HCT116 (cell line): Measurements from ENCODE around the gene CHERP. TPM values are rescaled to one million over a fixed set of nuclear protein-coding genes. Genes with fewer than 3 reads are reported as not detected.

Experiments
- ATAC-seq: fragments of 200-7000 bp; cut with Tn5 transposase; 2 replicates; pipeline ENCODE4 v1.9.1; 2020; ENCODE audit warnings: mild to moderate bottlenecking, moderate library complexity
- BruUV-seq: library from RNA; stranded (reverse); fragments of 400-500 nt; replicated peaks from 2 replicates; lab custom pipeline; 2021; lab: Mats Ljungman, UMichigan
- CTCF ChIA-PET: fragments of 300-600 bp; sonication (Branson Sonifier 250); formaldehyde crosslinking; loops from one replicate; lab custom pipeline; 2021; ENCODE audit warnings: antibody characterized with exemption; lab: Charles Lee
- POLR2A ChIA-PET: fragments of 300-600, 350-600 bp; sonication (Branson Sonifier 250); formaldehyde crosslinking; loops from one replicate; lab custom pipeline; 2021; ENCODE audit warnings: antibody characterized with exemption; lab: Charles Lee
- RAD21 ChIA-PET, 2 experiments: fragments of 300-600 bp; sonication (Branson Sonifier 250); formaldehyde crosslinking; loops; one replicate each; lab custom pipeline; 2023; ENCODE audit warnings: low total read pairs in 2 of 2; ENCODE audit not compliant: uncharacterized antibody in 2 of 2, unreplicated experiment in 2 of 2, low non-redundant PET in 1 of 2; lab: Charles Lee
- DNase-seq: peaks from one replicate; pipeline ENCODE4 v3.0.0-alpha.2; 2010; ENCODE audit warnings: low read depth, low spot score
- H2AFZ ChIP-seq: fragments of 200-600 bp; shearing (Covaris generic), sonication (generic); 2 replicates; pipeline ENCODE4 v1.6.1; 2017; ENCODE audit warnings: low read depth, mixed run types, mixed read lengths, antibody characterized with exemption, low read length; ENCODE audit not compliant: poor library complexity, severe bottlenecking
- H3K27ac ChIP-seq: 2 replicates; pipeline ENCODE4 v1.5.1; 2012; ENCODE audit warnings: low read depth, low read length
- H3K27me3 ChIP-seq: fragments of 200-600 bp; sonication (generic); 2 replicates; pipeline ENCODE4 v1.6.1; 2016; ENCODE audit warnings: mixed run types, low read length, mixed read lengths; ENCODE audit not compliant: insufficient read depth
- H3K36me3 ChIP-seq, 2 experiments: fragments of 200-500 bp in 1 of 2; fragments of 200-600 bp in 1 of 2; sonication (Bioruptor generic) in 1 of 2; sonication (generic) in 1 of 2; 2 replicates each; pipeline versions ENCODE4 v1.5.1 to v1.6.1; 2014 to 2016; ENCODE audit warnings: low read length in 2 of 2, inconsistent platforms in 1 of 2, mixed read lengths in 1 of 2, mixed run types in 1 of 2; ENCODE audit not compliant: insufficient read depth in 2 of 2, control insufficient read depth in 1 of 2
- H3K4me1 ChIP-seq, 2 experiments: fragments of 200-600 bp in 1 of 2; sonication (generic) in 1 of 2; 2 replicates each; pipeline versions ENCODE4 v1.5.1 to v1.6.1; 2012 to 2017; ENCODE audit warnings: low read length in 2 of 2, inconsistent platforms in 1 of 2, mild to moderate bottlenecking in 1 of 2, mixed read lengths in 1 of 2, mixed run types in 1 of 2, moderate library complexity in 1 of 2; ENCODE audit not compliant: insufficient read depth in 2 of 2, control insufficient read depth in 1 of 2
- H3K4me2 ChIP-seq: fragments of 200-600 bp; sonication (generic); 2 replicates; pipeline ENCODE4 v1.6.1; 2017; ENCODE audit warnings: mixed run types, low read length, mixed read lengths
- H3K4me3 ChIP-seq, 2 experiments: fragments of 200-600 bp in 1 of 2; sonication (generic) in 1 of 2; replicated peaks in 1 of 2; 2 replicates each; pipeline ENCODE4 v1.5.1; 2011 to 2016; ENCODE audit warnings: low read length in 2 of 2, control low read depth in 1 of 2, low read depth in 1 of 2, mild to moderate bottlenecking in 1 of 2, mixed read lengths in 1 of 2, mixed run types in 1 of 2
- H3K79me2 ChIP-seq: fragments of 200-600 bp; sonication (generic); 2 replicates; pipeline ENCODE4 v1.6.1; 2017; ENCODE audit warnings: mild to moderate bottlenecking, mixed run types, low read length, moderate library complexity, mixed read lengths; ENCODE audit not compliant: insufficient read depth
- H3K9ac ChIP-seq: fragments of 200-600 bp; sonication (generic); 2 replicates; pipeline ENCODE4 v1.6.1; 2016; ENCODE audit warnings: low read length, mixed read lengths
- H3K9me2 ChIP-seq: fragments of 200-600 bp; sonication (generic), shearing (Covaris generic); 2 replicates; pipeline ENCODE4 v1.6.1; 2017; ENCODE audit warnings: mixed run types, mild to moderate bottlenecking, moderate library complexity; ENCODE audit not compliant: insufficient read depth
- H3K9me3 ChIP-seq, 2 experiments: fragments of 200-500 bp in 1 of 2; fragments of 200-600 bp in 1 of 2; sonication (Bioruptor generic) in 1 of 2; sonication (generic) in 1 of 2; 2 replicates each; pipeline ENCODE4 v1.6.1; 2014 to 2017; ENCODE audit warnings: low read length in 2 of 2, mixed read lengths in 2 of 2, inconsistent platforms in 1 of 2, low read depth in 1 of 2, mild to moderate bottlenecking in 1 of 2, mixed run types in 1 of 2, moderate library complexity in 1 of 2; ENCODE audit not compliant: control insufficient read depth in 1 of 2, insufficient read depth in 1 of 2
- H4K20me1 ChIP-seq: fragments of 200-600 bp; sonication (generic), shearing (Covaris generic); 2 replicates; pipeline ENCODE4 v1.6.1; 2017; ENCODE audit warnings: mixed run types, mild to moderate bottlenecking, moderate library complexity; ENCODE audit not compliant: insufficient read depth
- CBX3 ChIP-seq: IDR thresholded peaks from 2 replicates; pipeline ENCODE4 v1.6.1; 2012; ENCODE audit warnings: low read depth
- CEBPB ChIP-seq: IDR thresholded peaks from 2 replicates; pipeline ENCODE4 v1.6.1; 2012; ENCODE audit warnings: low read depth
- EGR1 ChIP-seq: IDR thresholded peaks from 2 replicates; pipeline ENCODE4 v1.6.1; 2012; ENCODE audit warnings: low read depth
- ELF1 ChIP-seq: IDR thresholded peaks from 2 replicates; pipeline ENCODE4 v1.6.1; 2012; ENCODE audit warnings: low read depth, borderline replicate concordance
- EZH2 ChIP-seq: fragments of 200-600 bp; sonication (generic); IDR thresholded peaks from 2 replicates; pipeline ENCODE4 v1.6.1; 2017; ENCODE audit warnings: antibody characterized with exemption, mixed run types
- EZH2phosphoT487 ChIP-seq: fragments of 200-600 bp; IDR thresholded peaks from 2 replicates; pipeline ENCODE4 v1.6.1; 2018; ENCODE audit warnings: antibody characterized with exemption, borderline replicate concordance
- FOSL1 ChIP-seq: IDR thresholded peaks from 2 replicates; pipeline ENCODE4 v1.6.1; 2012; ENCODE audit warnings: low read depth
- JUND ChIP-seq: IDR thresholded peaks from 2 replicates; pipeline ENCODE4 v1.6.1; 2012
- POLR2A ChIP-seq: IDR thresholded peaks from 2 replicates; pipeline ENCODE4 v1.7.0; 2011; ENCODE audit warnings: borderline replicate concordance; ENCODE audit not compliant: insufficient read depth, insufficient read length; ENCODE audit errors: extremely low read depth
- POLR2AphosphoS5 ChIP-seq: IDR thresholded peaks from 2 replicates; pipeline ENCODE4 v1.6.1; 2011; ENCODE audit warnings: mild to moderate bottlenecking, low read depth, low read length, moderate library complexity
- RAD21 ChIP-seq: IDR thresholded peaks from 2 replicates; pipeline ENCODE4 v1.6.1; 2012; ENCODE audit warnings: low read depth, mild to moderate bottlenecking
- SP1 ChIP-seq: IDR thresholded peaks from 2 replicates; pipeline ENCODE4 v1.6.1; 2012; ENCODE audit warnings: low read depth
- SRF ChIP-seq: IDR thresholded peaks from 2 replicates; pipeline ENCODE4 v1.6.1; 2012; ENCODE audit warnings: low read depth
- ZFX ChIP-seq: fragments of 450-650 bp; IDR thresholded peaks from 2 replicates; pipeline ENCODE4 v1.6.1; 2017
- ZNF274 ChIP-seq: fragments of 200-500 bp; sonication (Bioruptor generic); IDR thresholded peaks from 2 replicates; pipeline ENCODE4 v1.6.1; 2014; ENCODE audit warnings: mild to moderate bottlenecking, low read depth, low read length, inconsistent platforms
- intact Hi-C: fragments of 100-400 bp; cut with micrococcal nuclease; formaldehyde crosslinking; loops from 2 replicates; pipeline ENCODE4 v1.10.0; 2022
- total RNA-seq: library from RNA; stranded (reverse); gene quantifications from one replicate; pipeline ENCODE4 v1.2.1, GENCODE V29; 2021; ENCODE audit not compliant: unreplicated experiment
- TF ChIP-seq, protein P1 (sequence below): IDR thresholded peaks from 2 replicates; pipeline ENCODE4 v1.6.1; 2012
- TF ChIP-seq, protein P2 (sequence below), 3 experiments: fragments of 200-600 bp in 1 of 3; sonication (generic) in 1 of 3; IDR thresholded peaks in 2 of 3; conservative IDR thresholded peaks in 1 of 3; 2 replicates each; pipeline ENCODE4 v1.5.1; 2012 to 2017; ENCODE audit warnings: low read depth in 2 of 3, low read length in 2 of 3, antibody characterized with exemption in 1 of 3, borderline replicate concordance in 1 of 3, control low read depth in 1 of 3, mild to moderate bottlenecking in 1 of 3, mixed read lengths in 1 of 3, mixed run types in 1 of 3, moderate library complexity in 1 of 3; ENCODE audit not compliant: insufficient read depth in 1 of 3
- TF ChIP-seq, protein P3 (sequence below): IDR thresholded peaks from 2 replicates; pipeline ENCODE4 v1.6.1; 2012
- TF ChIP-seq, protein P4 (sequence below): IDR thresholded peaks from 2 replicates; pipeline ENCODE4 v1.6.1; 2011; ENCODE audit warnings: mild to moderate bottlenecking, low read length, moderate library complexity; ENCODE audit not compliant: insufficient replicate concordance; ENCODE audit errors: extremely low read depth

CHERP gene
- total RNA-seq, 1 experiment from 2014 or later = 65.8 TPM

DNA sequence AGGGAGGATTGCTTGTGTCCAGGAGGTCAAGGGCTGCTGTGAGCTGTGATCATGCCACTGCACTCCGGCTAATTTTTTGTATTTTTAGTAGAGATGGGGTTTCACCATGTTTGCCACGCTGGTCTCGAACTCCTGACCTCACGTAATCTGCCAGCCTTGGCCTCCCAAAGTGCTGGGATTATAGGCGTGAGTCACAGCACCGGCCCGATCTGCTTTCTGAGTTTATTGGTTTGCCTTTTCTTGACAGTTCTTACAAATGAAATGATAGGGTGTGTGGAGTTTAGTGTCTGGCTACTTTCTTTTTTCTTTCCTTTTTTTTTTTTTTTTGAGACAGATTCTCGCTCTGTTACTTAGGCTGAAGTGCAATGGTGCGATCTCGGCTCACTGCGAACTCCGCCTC lies 45.2 kb downstream of the CHERP start:
- Histone ChIP-seq H3K4me3 (peak overlapping the region; percentile 91 to 95), H3K9ac (peak overlapping the region; percentile 64), H3K4me1 (peaks cover 9 to 32% of the 10 kb centered on the region in 2 experiments), H3K9me3 (no peaks in the 10 kb centered on the region), H4K20me1 (no peaks in the 10 kb centered on the region), H3K36me3 (no peaks in the 10 kb centered on the region), H3K4me2 (peak overlapping the region; percentile 88), H3K27me3 (no peaks in the 10 kb centered on the region), H3K79me2 (peaks cover 27% of the 10 kb centered on the region), H3K27ac (peak overlapping the region; percentile 26), H3K9me2 (no peaks in the 10 kb centered on the region), H2AFZ (no peak overlapping the region)
- ChIA-PET POLR2A (no interaction called here), RAD21 (no interaction called here), CTCF (no interaction called here)
- intact Hi-C loops = no loop called here
- TF ChIP-seq FOSL1 (no peak), CEBPB (no peak), EZH2phosphoT487 (no peak), SP1 (no peak), JUND (no peak), RAD21 (no peak), POLR2AphosphoS5 (no peak), ZNF274 (no peak), ELF1 (no peak), SRF (no peak), CBX3 (no peak), ZFX (no peak), POLR2A (no peak), EGR1 (no peak), EZH2 (no peak)
- TF ChIP-seq, protein P1, sequence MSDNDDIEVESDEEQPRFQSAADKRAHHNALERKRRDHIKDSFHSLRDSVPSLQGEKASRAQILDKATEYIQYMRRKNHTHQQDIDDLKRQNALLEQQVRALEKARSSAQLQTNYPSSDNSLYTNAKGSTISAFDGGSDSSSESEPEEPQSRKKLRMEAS = no peak
- TF ChIP-seq, protein P2, sequence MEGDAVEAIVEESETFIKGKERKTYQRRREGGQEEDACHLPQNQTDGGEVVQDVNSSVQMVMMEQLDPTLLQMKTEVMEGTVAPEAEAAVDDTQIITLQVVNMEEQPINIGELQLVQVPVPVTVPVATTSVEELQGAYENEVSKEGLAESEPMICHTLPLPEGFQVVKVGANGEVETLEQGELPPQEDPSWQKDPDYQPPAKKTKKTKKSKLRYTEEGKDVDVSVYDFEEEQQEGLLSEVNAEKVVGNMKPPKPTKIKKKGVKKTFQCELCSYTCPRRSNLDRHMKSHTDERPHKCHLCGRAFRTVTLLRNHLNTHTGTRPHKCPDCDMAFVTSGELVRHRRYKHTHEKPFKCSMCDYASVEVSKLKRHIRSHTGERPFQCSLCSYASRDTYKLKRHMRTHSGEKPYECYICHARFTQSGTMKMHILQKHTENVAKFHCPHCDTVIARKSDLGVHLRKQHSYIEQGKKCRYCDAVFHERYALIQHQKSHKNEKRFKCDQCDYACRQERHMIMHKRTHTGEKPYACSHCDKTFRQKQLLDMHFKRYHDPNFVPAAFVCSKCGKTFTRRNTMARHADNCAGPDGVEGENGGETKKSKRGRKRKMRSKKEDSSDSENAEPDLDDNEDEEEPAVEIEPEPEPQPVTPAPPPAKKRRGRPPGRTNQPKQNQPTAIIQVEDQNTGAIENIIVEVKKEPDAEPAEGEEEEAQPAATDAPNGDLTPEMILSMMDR (IDR thresholded peaks at IDR 0.05 in 2 of 3, conservative IDR thresholded peaks at IDR 0.05 in 1 of 3; ENCODE audit: borderline replicate concordance in 1 of 3, insufficient read depth in 1 of 3, low read depth in 2 of 3, low read length in 2 of 3) = no peak
- TF ChIP-seq, protein P3, sequence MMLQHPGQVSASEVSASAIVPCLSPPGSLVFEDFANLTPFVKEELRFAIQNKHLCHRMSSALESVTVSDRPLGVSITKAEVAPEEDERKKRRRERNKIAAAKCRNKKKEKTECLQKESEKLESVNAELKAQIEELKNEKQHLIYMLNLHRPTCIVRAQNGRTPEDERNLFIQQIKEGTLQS = no peak
- TF ChIP-seq, protein P4, sequence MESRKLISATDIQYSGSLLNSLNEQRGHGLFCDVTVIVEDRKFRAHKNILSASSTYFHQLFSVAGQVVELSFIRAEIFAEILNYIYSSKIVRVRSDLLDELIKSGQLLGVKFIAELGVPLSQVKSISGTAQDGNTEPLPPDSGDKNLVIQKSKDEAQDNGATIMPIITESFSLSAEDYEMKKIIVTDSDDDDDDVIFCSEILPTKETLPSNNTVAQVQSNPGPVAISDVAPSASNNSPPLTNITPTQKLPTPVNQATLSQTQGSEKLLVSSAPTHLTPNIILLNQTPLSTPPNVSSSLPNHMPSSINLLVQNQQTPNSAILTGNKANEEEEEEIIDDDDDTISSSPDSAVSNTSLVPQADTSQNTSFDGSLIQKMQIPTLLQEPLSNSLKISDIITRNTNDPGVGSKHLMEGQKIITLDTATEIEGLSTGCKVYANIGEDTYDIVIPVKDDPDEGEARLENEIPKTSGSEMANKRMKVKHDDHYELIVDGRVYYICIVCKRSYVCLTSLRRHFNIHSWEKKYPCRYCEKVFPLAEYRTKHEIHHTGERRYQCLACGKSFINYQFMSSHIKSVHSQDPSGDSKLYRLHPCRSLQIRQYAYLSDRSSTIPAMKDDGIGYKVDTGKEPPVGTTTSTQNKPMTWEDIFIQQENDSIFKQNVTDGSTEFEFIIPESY = no peak
- ATAC-seq = no peak
- DNase-seq = no peak
- BruUV-seq = no TSS peak
